Hepatocyte (in vitro differentiated cells): ENCODE measurements around the gene GPR152.

Experiments used
- CTCF ChIP-seq: fragments of 200-600 bp; sonication (generic); IDR thresholded peaks from 2 replicates; pipeline ENCODE4 v1.5.1; 2016; ENCODE audit warnings: antibody characterized with exemption, mild to moderate bottlenecking; ENCODE audit not compliant: poor library complexity
- EZH2 ChIP-seq: fragments of 200-600 bp; sonication (generic); IDR thresholded peaks from 2 replicates; pipeline ENCODE4 v1.6.1; 2016; ENCODE audit warnings: antibody characterized with exemption, mild to moderate bottlenecking, borderline replicate concordance
- EZH2phosphoT487 ChIP-seq: fragments of 200-600 bp; sonication (generic); IDR thresholded peaks from one replicate; pipeline ENCODE4 v1.6.1; 2018; ENCODE audit warnings: antibody characterized with exemption, mild to moderate bottlenecking, low read depth, moderate library complexity; ENCODE audit not compliant: unreplicated experiment, severe bottlenecking

- TF ChIP-seq CTCF, result no peak
- no peak for TF ChIP-seq EZH2
- no peak for TF ChIP-seq EZH2phosphoT487
Measured at GRCh38 chr11:67411785-67412152, 40.8 kb downstream of the GPR152 start.
